ENCODE results near the gene TBC1D22A.

GRCh38 chr22:46834021-46834737 lies 71.7 kb downstream of the TBC1D22A start:
- TF ChIP-seq CTCF (conservative IDR thresholded peaks at IDR 0.05; ENCODE audit: low read depth in 2 of 2) (no peak), CREB1 (CRISPR knock-in tag; IDR thresholded peaks at IDR 0.05; ENCODE audit: low read depth) (no peak), POLR2AphosphoS5 (IDR thresholded peaks at IDR 0.05; ENCODE audit: low read depth) (no peak), JUNB (IDR thresholded peaks at IDR 0.05; ENCODE audit: unreplicated experiment) (no peak), EZH2phosphoT487 (IDR thresholded peaks at IDR 0.05; ENCODE audit: unreplicated experiment) (no peak), EZH2 (IDR thresholded peaks at IDR 0.05; ENCODE audit: low read depth, unreplicated experiment) (no peak), NANOG (IDR thresholded peaks at IDR 0.05; ENCODE audit: borderline replicate concordance) (no peak)
- TF ChIP-seq, protein P1, sequence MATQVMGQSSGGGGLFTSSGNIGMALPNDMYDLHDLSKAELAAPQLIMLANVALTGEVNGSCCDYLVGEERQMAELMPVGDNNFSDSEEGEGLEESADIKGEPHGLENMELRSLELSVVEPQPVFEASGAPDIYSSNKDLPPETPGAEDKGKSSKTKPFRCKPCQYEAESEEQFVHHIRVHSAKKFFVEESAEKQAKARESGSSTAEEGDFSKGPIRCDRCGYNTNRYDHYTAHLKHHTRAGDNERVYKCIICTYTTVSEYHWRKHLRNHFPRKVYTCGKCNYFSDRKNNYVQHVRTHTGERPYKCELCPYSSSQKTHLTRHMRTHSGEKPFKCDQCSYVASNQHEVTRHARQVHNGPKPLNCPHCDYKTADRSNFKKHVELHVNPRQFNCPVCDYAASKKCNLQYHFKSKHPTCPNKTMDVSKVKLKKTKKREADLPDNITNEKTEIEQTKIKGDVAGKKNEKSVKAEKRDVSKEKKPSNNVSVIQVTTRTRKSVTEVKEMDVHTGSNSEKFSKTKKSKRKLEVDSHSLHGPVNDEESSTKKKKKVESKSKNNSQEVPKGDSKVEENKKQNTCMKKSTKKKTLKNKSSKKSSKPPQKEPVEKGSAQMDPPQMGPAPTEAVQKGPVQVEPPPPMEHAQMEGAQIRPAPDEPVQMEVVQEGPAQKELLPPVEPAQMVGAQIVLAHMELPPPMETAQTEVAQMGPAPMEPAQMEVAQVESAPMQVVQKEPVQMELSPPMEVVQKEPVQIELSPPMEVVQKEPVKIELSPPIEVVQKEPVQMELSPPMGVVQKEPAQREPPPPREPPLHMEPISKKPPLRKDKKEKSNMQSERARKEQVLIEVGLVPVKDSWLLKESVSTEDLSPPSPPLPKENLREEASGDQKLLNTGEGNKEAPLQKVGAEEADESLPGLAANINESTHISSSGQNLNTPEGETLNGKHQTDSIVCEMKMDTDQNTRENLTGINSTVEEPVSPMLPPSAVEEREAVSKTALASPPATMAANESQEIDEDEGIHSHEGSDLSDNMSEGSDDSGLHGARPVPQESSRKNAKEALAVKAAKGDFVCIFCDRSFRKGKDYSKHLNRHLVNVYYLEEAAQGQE (IDR thresholded peaks at IDR 0.05; ENCODE audit: unreplicated experiment): no peak
